Peyer's patch (tissue), 4 donors: Measurements from ENCODE around the gene AKIP1.

Source experiments
- CTCF ChIP-seq, 6 experiments: fragments of 450-650 bp in 4 of 6; fragments of 200-600 bp in 2 of 6; sonication (generic) in 1 of 6; IDR thresholded peaks; one replicate each; pipeline ENCODE4 v1.5.1; 2017 to 2019; ENCODE audit warnings: antibody characterized with exemption in 6 of 6, mild to moderate bottlenecking in 3 of 6, moderate library complexity in 1 of 6
- POLR2A ChIP-seq, 2 donors: fragments of 450-650 bp; IDR thresholded peaks; one replicate each; pipeline ENCODE4 v1.5.1; 2017; ENCODE audit warnings: antibody characterized with exemption in 2 of 2, mild to moderate bottlenecking in 2 of 2, moderate library complexity in 2 of 2

GRCh38 chr11:8925711-8926110, 14.7 kb downstream of the AKIP1 start:
- TF ChIP-seq CTCF (IDR thresholded peaks at IDR 0.05) (no peak), POLR2A (IDR thresholded peaks at IDR 0.05) (no peak)
